K562 (cell line): Measurements from ENCODE around the gene ITGA1. TPM values are rescaled to one million over a fixed set of nuclear protein-coding genes. Genes with fewer than 3 reads are reported as not detected.

Source experiments
- ATAC-seq: fragments of 200-7000 bp; cut with Tn5 transposase; 3 replicates; pipeline ENCODE4 v1.9.1; 2020; ENCODE audit warnings: moderate library complexity
- BruUV-seq: library from RNA; stranded (reverse); fragments of 400-500 nt; replicated peaks from 2 replicates; lab custom pipeline; 2021; lab: Mats Ljungman, UMichigan
- CTCF ChIA-PET: fragments of 300-600 bp; formaldehyde crosslinking; extraction: SDS; loops from one replicate; lab custom pipeline; 2021; ENCODE audit warnings: low intra/inter-chr PET ratio; lab: Yijun Ruan, JAX
- POLR2A ChIA-PET: fragments of 300-600, 350-650 bp; sonication (Branson Sonifier 250); formaldehyde crosslinking; extraction: SDS; loops from one replicate; lab custom pipeline; 2021; ENCODE audit warnings: antibody characterized with exemption, inconsistent platforms; lab: Yijun Ruan, JAX
- DNase-seq, 4 experiments: peaks; one replicate each; pipeline versions ENCODE4 v3.0.0 to v3.0.0-alpha.2; 2011 to 2018; ENCODE audit warnings: low spot score in 3 of 4, mixed read lengths in 3 of 4; ENCODE audit errors: extremely low read depth in 1 of 4
- FAIRE-seq: peaks from 2 replicates; lab custom pipeline; 2011; peaks lifted over from hg19 to GRCh38; lab: Jason Lieb, UNC
- H2AFZ ChIP-seq: 2 replicates; pipeline ENCODE4 v1.6.0; 2011; ENCODE audit warnings: low read depth, low read length, control low read depth, inconsistent platforms
- H3K27ac ChIP-seq: fragments of 200-600 bp; 3 replicates; pipeline ENCODE4 v1.8.0; 2011; ENCODE audit warnings: low read depth, mild to moderate bottlenecking, control low read depth, inconsistent platforms, low read length, moderate library complexity, mixed read lengths; ENCODE audit errors: extremely low read depth
- H3K27me3 ChIP-seq, 2 experiments: fragments of 300-600 bp in 1 of 2; 2 replicates in 1 of 2; 3 replicates in 1 of 2; pipeline versions ENCODE4 v1.6.0 to v1.8.0; 2011; ENCODE audit warnings: inconsistent platforms in 2 of 2, low read length in 2 of 2, mild to moderate bottlenecking in 1 of 2, mixed read lengths in 1 of 2, moderate library complexity in 1 of 2; ENCODE audit not compliant: control insufficient read depth in 2 of 2, insufficient read depth in 2 of 2
- H3K36me3 ChIP-seq: fragments of 300-600 bp; 3 replicates; pipeline ENCODE4 v1.8.0; 2011; ENCODE audit warnings: mild to moderate bottlenecking, low read length, inconsistent platforms; ENCODE audit not compliant: control insufficient read depth, insufficient read depth
- H3K4me1 ChIP-seq, 2 experiments: fragments of 200-600 bp in 1 of 2; replicated peaks in 1 of 2; 2 replicates in 1 of 2; 3 replicates in 1 of 2; pipeline versions ENCODE4 v1.5.1 to v1.8.0; 2011; ENCODE audit warnings: inconsistent platforms in 2 of 2, low read length in 2 of 2, mild to moderate bottlenecking in 1 of 2, mixed read lengths in 1 of 2, moderate library complexity in 1 of 2; ENCODE audit not compliant: control insufficient read depth in 2 of 2, insufficient read depth in 2 of 2
- H3K4me2 ChIP-seq: 2 replicates; pipeline ENCODE4 v1.6.1; 2011; ENCODE audit warnings: low read length, control low read depth, inconsistent platforms, mixed read lengths; ENCODE audit not compliant: insufficient read depth
- H3K4me3 ChIP-seq: fragments of 200-600 bp; sonication (generic), shearing (Covaris generic); 2 replicates; pipeline ENCODE4 v1.5.1; 2016; ENCODE audit warnings: control low read depth, inconsistent platforms
- H3K79me2 ChIP-seq: fragments of 200-600 bp; 3 replicates; pipeline ENCODE4 v1.8.0; 2011; ENCODE audit warnings: low read length, inconsistent platforms; ENCODE audit not compliant: control insufficient read depth, insufficient read depth
- H3K9ac ChIP-seq, 2 experiments: 2 replicates each; pipeline versions ENCODE4 v1.6.0 to v1.6.1; 2011; ENCODE audit warnings: low read depth in 2 of 2, low read length in 2 of 2, control low read depth in 1 of 2, inconsistent platforms in 1 of 2, mild to moderate bottlenecking in 1 of 2, mixed read lengths in 1 of 2; ENCODE audit not compliant: insufficient read depth in 1 of 2
- H3K9me1 ChIP-seq: one replicate; pipeline ENCODE4 v1.6.0; 2011; ENCODE audit warnings: inconsistent platforms, mild to moderate bottlenecking, low read length, moderate library complexity; ENCODE audit not compliant: control insufficient read depth, insufficient read depth
- H3K9me3 ChIP-seq: replicated peaks from 2 replicates; pipeline ENCODE4 v1.5.1; 2011; ENCODE audit warnings: low read depth, low read length, inconsistent platforms; ENCODE audit not compliant: control insufficient read depth, insufficient read depth
- H4K20me1 ChIP-seq: replicated peaks from 2 replicates; pipeline ENCODE4 v1.6.1; 2011; ENCODE audit warnings: low read length, inconsistent platforms, mixed read lengths; ENCODE audit not compliant: control insufficient read depth, insufficient read depth
- BHLHE40 ChIP-seq: IDR thresholded peaks from 2 replicates; pipeline ENCODE4 v1.6.1; 2011; ENCODE audit warnings: low read length, improper control_type of control experiment
- DMBX1 ChIP-seq: fragments of 250-450 bp; sonication (Bioruptor Pico); IDR thresholded peaks from 2 replicates; pipeline ENCODE4 v1.8.0; 2022; ENCODE audit warnings: inconsistent platforms, mild to moderate bottlenecking, moderate library complexity, borderline replicate concordance
- JUN ChIP-seq, 2 experiments: sonication (generic) in 1 of 2; formaldehyde crosslinking in 1 of 2; IDR thresholded peaks; 2 replicates each; pipeline versions ENCODE4 v1.6.1 to v1.8.0; 2012 to 2022; ENCODE audit warnings: borderline replicate concordance in 2 of 2, mild to moderate bottlenecking in 2 of 2, improper control_type of control experiment in 1 of 2, low read depth in 1 of 2, low read length in 1 of 2, missing genetic modification reagents in 1 of 2
- RBM15 ChIP-seq: fragments of 200-400 bp; formaldehyde crosslinking; IDR thresholded peaks from 2 replicates; pipeline ENCODE4 v1.6.1; 2018; ENCODE audit warnings: mild to moderate bottlenecking, low read length, moderate library complexity; ENCODE audit not compliant: insufficient read depth
- RFX1 ChIP-seq: fragments of 450-650 bp; IDR thresholded peaks from 2 replicates; pipeline ENCODE4 v1.6.1; 2016; ENCODE audit warnings: mild to moderate bottlenecking, moderate library complexity
- SRSF9 ChIP-seq: fragments of 200-400 bp; formaldehyde crosslinking; IDR thresholded peaks from 2 replicates; pipeline ENCODE4 v1.6.1; 2017; ENCODE audit warnings: low read depth, low read length, borderline replicate concordance
- TAL1 ChIP-seq: fragments of 450-650 bp; IDR thresholded peaks from 2 replicates; pipeline ENCODE4 v1.6.1; 2016; ENCODE audit warnings: mild to moderate bottlenecking
- ZFP1 ChIP-seq: fragments of 450-650 bp; formaldehyde crosslinking; IDR thresholded peaks from 2 replicates; pipeline ENCODE4 v1.4.0; 2020; ENCODE audit warnings: mild to moderate bottlenecking, mixed read lengths
- WGBS: fragments of 100-300 bp; shearing (Covaris generic); methylation state at CpG from one replicate; pipeline ENCODE4 v1.1.6; 2016; ENCODE audit warnings: low coverage, mixed read lengths; ENCODE audit not compliant: insufficient coverage; ENCODE audit errors: missing lambda C conversion rate; 5-methylcytosine and 5-hydroxymethylcytosine counted together
- in situ Hi-C: fragments of 300-500 bp; cut with MboI; formaldehyde crosslinking; loops from 4 replicates; pipeline ENCODE4 v1.15.0; 2018; ENCODE audit warnings: inconsistent platforms, mixed read lengths
- intact Hi-C: fragments of 100-400 bp; cut with micrococcal nuclease; formaldehyde crosslinking; loops from 2 replicates; pipeline ENCODE4 v1.14.2; 2022
- polyA plus RNA-seq, 8 experiments: library from polyadenylated mRNA; depleted of rRNA in 4 of 8; stranded (reverse) in 5 of 8; unstranded in 3 of 8; fragments of >200 nt; fragmentation: Nextera tagmentation in 2 of 8; fragmentation: Illumina TruSeq in 1 of 8; extraction: Ambion mirVana in 2 of 8; extraction: Trizol in 1 of 8; gene quantifications; 2 replicates each; pipeline versions ENCODE4 v1.2.1 to v1.2.3, GENCODE V29; 2011 to 2014; ENCODE audit warnings: inconsistent platforms in 1 of 8, missing spikeins in 1 of 8
- total RNA-seq, 7 experiments: library from RNA; depleted of rRNA in 6 of 7; stranded (reverse); fragments of >200 nt in 6 of 7; fragmentation: Illumina TruSeq in 2 of 7; extraction: Trizol in 2 of 7; gene quantifications; 2 replicates each; pipeline versions ENCODE4 v1.2.1 to v1.2.3, GENCODE V29; 2011 to 2021; ENCODE audit warnings: low replicate concordance in 1 of 7
- TF ChIP-seq, protein P1 (sequence below): fragments of 250-450 bp; sonication (Bioruptor Pico); IDR thresholded peaks from 2 replicates; pipeline ENCODE4 v1.8.0; 2021; ENCODE audit warnings: borderline replicate concordance, mild to moderate bottlenecking, moderate library complexity; ENCODE audit not compliant: poor library complexity, severe bottlenecking
- TF ChIP-seq, protein P2 (sequence below): fragments of 150-350 bp; IDR thresholded peaks from 2 replicates; pipeline ENCODE4 v1.6.1; 2014; ENCODE audit warnings: low read depth, mild to moderate bottlenecking, low read length, borderline replicate concordance

ITGA1 gene
- total and polyA plus RNA-seq, 9 of the 15 experiments (the other 6 are each of a cell fraction or from before 2014, with no cell fraction given), result 0.04 to 0.22 TPM; not detected in 7

DNA sequence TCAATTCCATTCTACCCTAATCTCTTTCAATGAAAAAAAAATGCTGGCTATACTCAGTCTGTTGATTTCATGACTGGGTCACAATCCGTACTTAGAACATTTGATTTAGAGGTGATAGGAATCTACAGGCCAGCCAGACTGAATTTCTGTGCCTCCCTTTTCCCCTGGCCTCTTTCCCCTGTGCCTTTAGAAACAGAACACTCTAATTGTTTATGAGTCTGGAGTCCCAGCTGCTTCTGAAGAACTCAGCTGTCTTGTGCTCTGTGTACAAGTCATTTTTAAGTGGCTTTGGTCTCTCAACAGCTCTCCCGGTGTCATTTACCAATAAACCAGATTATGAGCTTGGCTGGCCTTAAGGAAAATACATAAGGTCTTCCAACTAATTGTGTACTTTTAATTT is 107.4 kb downstream of the ITGA1 start:
- in situ Hi-C loops (no loop called here), intact Hi-C loops (no loop called here)
- TF ChIP-seq, protein P1, sequence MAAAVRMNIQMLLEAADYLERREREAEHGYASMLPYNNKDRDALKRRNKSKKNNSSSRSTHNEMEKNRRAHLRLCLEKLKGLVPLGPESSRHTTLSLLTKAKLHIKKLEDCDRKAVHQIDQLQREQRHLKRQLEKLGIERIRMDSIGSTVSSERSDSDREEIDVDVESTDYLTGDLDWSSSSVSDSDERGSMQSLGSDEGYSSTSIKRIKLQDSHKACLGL (CRISPR knock-in tag), result no peak
- TF ChIP-seq JUN (IDR thresholded peaks at IDR 0.05; ENCODE audit: borderline replicate concordance, low read depth, low read length), result no peak
- no peak for TF ChIP-seq JUN (CRISPR knock-in tag; IDR thresholded peaks at IDR 0.05; ENCODE audit: borderline replicate concordance)
- no peak for TF ChIP-seq DMBX1 (CRISPR knock-in tag)
- no peak for TF ChIP-seq BHLHE40
- no peak for TF ChIP-seq ZFP1 (CRISPR knock-in tag)
- TF ChIP-seq RBM15, result no peak
- TF ChIP-seq RFX1, result no peak
- TF ChIP-seq SRSF9, result no peak
- TF ChIP-seq, protein P2, sequence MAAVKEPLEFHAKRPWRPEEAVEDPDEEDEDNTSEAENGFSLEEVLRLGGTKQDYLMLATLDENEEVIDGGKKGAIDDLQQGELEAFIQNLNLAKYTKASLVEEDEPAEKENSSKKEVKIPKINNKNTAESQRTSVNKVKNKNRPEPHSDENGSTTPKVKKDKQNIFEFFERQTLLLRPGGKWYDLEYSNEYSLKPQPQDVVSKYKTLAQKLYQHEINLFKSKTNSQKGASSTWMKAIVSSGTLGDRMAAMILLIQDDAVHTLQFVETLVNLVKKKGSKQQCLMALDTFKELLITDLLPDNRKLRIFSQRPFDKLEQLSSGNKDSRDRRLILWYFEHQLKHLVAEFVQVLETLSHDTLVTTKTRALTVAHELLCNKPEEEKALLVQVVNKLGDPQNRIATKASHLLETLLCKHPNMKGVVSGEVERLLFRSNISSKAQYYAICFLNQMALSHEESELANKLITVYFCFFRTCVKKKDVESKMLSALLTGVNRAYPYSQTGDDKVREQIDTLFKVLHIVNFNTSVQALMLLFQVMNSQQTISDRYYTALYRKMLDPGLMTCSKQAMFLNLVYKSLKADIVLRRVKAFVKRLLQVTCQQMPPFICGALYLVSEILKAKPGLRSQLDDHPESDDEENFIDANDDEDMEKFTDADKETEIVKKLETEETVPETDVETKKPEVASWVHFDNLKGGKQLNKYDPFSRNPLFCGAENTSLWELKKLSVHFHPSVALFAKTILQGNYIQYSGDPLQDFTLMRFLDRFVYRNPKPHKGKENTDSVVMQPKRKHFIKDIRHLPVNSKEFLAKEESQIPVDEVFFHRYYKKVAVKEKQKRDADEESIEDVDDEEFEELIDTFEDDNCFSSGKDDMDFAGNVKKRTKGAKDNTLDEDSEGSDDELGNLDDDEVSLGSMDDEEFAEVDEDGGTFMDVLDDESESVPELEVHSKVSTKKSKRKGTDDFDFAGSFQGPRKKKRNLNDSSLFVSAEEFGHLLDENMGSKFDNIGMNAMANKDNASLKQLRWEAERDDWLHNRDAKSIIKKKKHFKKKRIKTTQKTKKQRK, result no peak
- no peak for TF ChIP-seq TAL1
- H3K4me3 ChIP-seq, result no peak overlapping the region
- no peaks in the 10 kb centered on the region for H3K9me1 ChIP-seq
- FAIRE-seq (no peak), DNase-seq (no peak), ATAC-seq (no peak)
- H3K4me1 ChIP-seq, result no peaks in the 10 kb centered on the region
- no peaks in the 10 kb centered on the region for H3K79me2 ChIP-seq
- CTCF ChIA-PET, result no interaction called here
- H2AFZ ChIP-seq, result no peak overlapping the region
- no peak overlapping the region for H3K27ac ChIP-seq
- H3K9me3 ChIP-seq, result no peaks in the 10 kb centered on the region
- H3K36me3 ChIP-seq, result no peaks in the 10 kb centered on the region
- POLR2A ChIA-PET, result interaction anchor here (0.8 kb wide), 1 partner anchor 29 kb away, joined by 4 read pairs; no protein-coding TSS in a partner anchor
- no TSS peak for BruUV-seq
- no peaks in the 10 kb centered on the region for H4K20me1 ChIP-seq
- H3K4me2 ChIP-seq, result no peak overlapping the region
- no peaks in the 10 kb centered on the region for H3K27me3 ChIP-seq
- 0% methylated on average over 2 of the region's 2 CpGs for WGBS
- H3K9ac ChIP-seq, result no peak overlapping the region
